Right ventricle myocardium superior (tissue), 1 donor: ENCODE data around the gene HHIPL2. TPM values are rescaled to one million over a fixed set of nuclear protein-coding genes. Genes with fewer than 3 reads are reported as not detected.

Experiments
- ATAC-seq: fragments of 200-7000 bp; cut with Tn5 transposase; one replicate; pipeline ENCODE4 v1.9.1; 2020; ENCODE audit warnings: mild to moderate bottlenecking; ENCODE audit not compliant: poor library complexity
- DNase-seq: peaks from one replicate; pipeline ENCODE4 v3.0.0-alpha.2; 2020
- intact Hi-C: fragments of 100-400 bp; cut with DNase I; formaldehyde crosslinking; loops from one replicate; pipeline ENCODE4 v1.11.2; 2022
- long read RNA-seq: library from polyadenylated mRNA; unstranded; transcript quantifications from one replicate; pipeline ENCODE4 v2.0.0, GENCODE V29; 2021
- total RNA-seq: library from RNA; stranded (reverse); fragmentation: NEBNext Ultra II Directional; extraction: Animal tissue kit (Norgen Biotek cat#: 25700); gene quantifications from one replicate; pipeline ENCODE4 v1.2.1, GENCODE V29; 2021
- donor health status: DM: no; HTN: yes; CAD: no; lungs with severe emphysema.

Gene HHIPL2
- total RNA-seq, result not detected
- long read RNA-seq, result 0 reads

- ATAC-seq (no peak), DNase-seq (no peak)
- intact Hi-C loops, result no loop called here
Measured at GRCh38 chr1:222547944-222548671, at the start of gene HHIPL2. Gene HHIPL2 (minus strand): TSS chr1:222548104. CDS start chr1:222548044, 60 bp downstream.

GRCh38 chr1:222596696-222597095, 48.8 kb upstream of the HHIPL2 start:
- intact Hi-C loops, result no loop called here
- ATAC-seq, result no peak
- DNase-seq, result no peak

- ATAC-seq (no peak), DNase-seq (no peak)
- intact Hi-C loops, result no loop called here
Measured at GRCh38 chr1:222594789-222595188, 46.9 kb upstream of the HHIPL2 start.

GRCh38 chr1:222592171-222592570, 44.3 kb upstream of the HHIPL2 start:
- no peak for DNase-seq
- intact Hi-C loops, result no loop called here
- no peak for ATAC-seq

GRCh38 chr1:222589462-222590302, 41.8 kb upstream of the HHIPL2 start, which contains the start of gene TAF1A:
Gene TAF1A (minus strand): TSS chr1:222589933.
- intact Hi-C loops, result no loop called here
- DNase-seq, result peak; percentile 92
- peak; percentile 99 for ATAC-seq

GRCh38 chr1:222588135-222588534, 40.2 kb upstream of the HHIPL2 start:
- intact Hi-C loops, result no loop called here
- no peak for DNase-seq
- ATAC-seq, result no peak

- ATAC-seq (no peak), DNase-seq (no peak)
- intact Hi-C loops, result no loop called here
Measured at GRCh38 chr1:222586842-222587241, 38.9 kb upstream of the HHIPL2 start.

- intact Hi-C loops, result no loop called here
- DNase-seq (no peak), ATAC-seq (no peak)
Measured at GRCh38 chr1:222583079-222583478, 35.2 kb upstream of the HHIPL2 start.

GRCh38 chr1:222582099-222582774, 34.3 kb upstream of the HHIPL2 start:
- intact Hi-C loops, result no loop called here
- no peak for ATAC-seq
- no peak for DNase-seq

- ATAC-seq, result no peak
- intact Hi-C loops, result no loop called here
- DNase-seq, result no peak
Measured at GRCh38 chr1:222579316-222579715, 31.4 kb upstream of the HHIPL2 start.

GRCh38 chr1:222570837-222571236, 22.9 kb upstream of the HHIPL2 start:
- no peak for DNase-seq
- intact Hi-C loops, result no loop called here
- ATAC-seq, result no peak

- intact Hi-C loops, result no loop called here
- ATAC-seq, result no peak
- no peak for DNase-seq
Measured at GRCh38 chr1:222561656-222562055, 13.8 kb upstream of the HHIPL2 start.

GRCh38 chr1:222557574-222557973, 9.7 kb upstream of the HHIPL2 start:
- ATAC-seq, result no peak
- no peak for DNase-seq
- intact Hi-C loops, result no loop called here

- DNase-seq, result no peak
- ATAC-seq, result no peak
- intact Hi-C loops, result no loop called here
Measured at GRCh38 chr1:222557148-222557547, 9.2 kb upstream of the HHIPL2 start.

- intact Hi-C loops, result no loop called here
- DNase-seq (no peak), ATAC-seq (no peak)
Measured at GRCh38 chr1:222555992-222556615, 8.2 kb upstream of the HHIPL2 start.

- no peak for ATAC-seq
- intact Hi-C loops, result no loop called here
- DNase-seq, result no peak
Measured at GRCh38 chr1:222554177-222554576, 6.3 kb upstream of the HHIPL2 start.

GRCh38 chr1:222552882-222553281, 5.0 kb upstream of the HHIPL2 start:
- intact Hi-C loops, result no loop called here
- ATAC-seq (no peak), DNase-seq (no peak)

- ATAC-seq, result no peak
- intact Hi-C loops, result no loop called here
Measured at GRCh38 chr1:222547260-222547614, 667 bp downstream of the HHIPL2 start.

More at GRCh38 chr1:222547260-222547614, 667 bp downstream of the HHIPL2 start:
- DNase-seq, result no peak
